WTC11 (cell line): ENCODE data around the gene PGBD5. TPM values are rescaled to one million over a fixed set of nuclear protein-coding genes. Genes with fewer than 3 reads are reported as not detected.
A peak's percentile ranks its signal among the peaks of the same experiment; 100 is the strongest.

Experiments
- ATAC-seq: fragments of 200-7000 bp; cut with Tn5 transposase; 2 replicates; pipeline ENCODE4 v1.10.0; 2021; ENCODE audit warnings: mild to moderate bottlenecking, moderate library complexity
- CTCF ChIA-PET: fragments of 300-600 bp; sonication (Branson Sonifier 250); formaldehyde crosslinking; loops from one replicate; lab custom pipeline; 2021; ENCODE audit warnings: antibody characterized with exemption; lab: Charles Lee
- POLR2A ChIA-PET: fragments of 350-600 bp; sonication (Branson Sonifier 250); formaldehyde crosslinking; loops from one replicate; lab custom pipeline; 2021; ENCODE audit warnings: antibody characterized with exemption; lab: Charles Lee
- DNase-seq: peaks from one replicate; pipeline ENCODE4 v3.0.0; 2021; ENCODE audit warnings: low spot score
- H3K27ac Mint-ChIP-seq: 2 replicates; pipeline ENCODE4 v1.8.0; 2021; ENCODE audit warnings: mixed read lengths
- H3K27me3 Mint-ChIP-seq: 2 replicates; pipeline ENCODE4 v1.8.0; 2021; ENCODE audit warnings: low read depth, mild to moderate bottlenecking, moderate library complexity, mixed read lengths
- H3K36me3 Mint-ChIP-seq: 2 replicates; pipeline ENCODE4 v1.8.0; 2021; ENCODE audit warnings: mixed read lengths
- H3K4me1 Mint-ChIP-seq: 2 replicates; pipeline ENCODE4 v1.8.0; 2022; ENCODE audit warnings: mixed read lengths
- H3K4me3 Mint-ChIP-seq: 2 replicates; pipeline ENCODE4 v1.8.0; 2021; ENCODE audit warnings: mild to moderate bottlenecking, moderate library complexity, mixed read lengths
- H3K9me3 Mint-ChIP-seq: 2 replicates; pipeline ENCODE4 v1.8.0; 2021; ENCODE audit warnings: mixed read lengths
- CREM ChIP-seq: sonication (generic); formaldehyde crosslinking; IDR thresholded peaks from 2 replicates; pipeline ENCODE4 v1.8.1; 2022; ENCODE audit warnings: mild to moderate bottlenecking, missing genetic modification reagents, moderate library complexity
- FOXK1 ChIP-seq: sonication (generic); formaldehyde crosslinking; IDR thresholded peaks from 2 replicates; pipeline ENCODE4 v1.8.0; 2022; ENCODE audit warnings: mild to moderate bottlenecking, moderate library complexity, missing genetic modification reagents
- FOXP1 ChIP-seq: sonication (generic); formaldehyde crosslinking; IDR thresholded peaks from 2 replicates; pipeline ENCODE4 v1.8.0; 2022; ENCODE audit warnings: missing genetic modification reagents, mild to moderate bottlenecking, moderate library complexity, borderline replicate concordance
- GTF2I ChIP-seq: fragments of 250-450 bp; sonication (Bioruptor Pico); conservative IDR thresholded peaks from 2 replicates; pipeline ENCODE4 v1.4.0; 2021; ENCODE audit warnings: mild to moderate bottlenecking
- MXD4 ChIP-seq: fragments of 250-450 bp; sonication (Bioruptor Pico); IDR thresholded peaks from 2 replicates; pipeline ENCODE4 v1.8.0; 2021; ENCODE audit warnings: mild to moderate bottlenecking, moderate library complexity, borderline replicate concordance
- OVOL2 ChIP-seq: fragments of 250-450 bp; sonication (Bioruptor Pico); IDR thresholded peaks from 2 replicates; pipeline ENCODE4 v1.9.0; 2021; ENCODE audit warnings: mild to moderate bottlenecking, borderline replicate concordance
- RELA ChIP-seq: sonication (generic); formaldehyde crosslinking; IDR thresholded peaks from 2 replicates; pipeline ENCODE4 v1.8.1; 2022; ENCODE audit warnings: missing genetic modification reagents, mild to moderate bottlenecking, borderline replicate concordance
- SP1 ChIP-seq: sonication (generic); formaldehyde crosslinking; conservative IDR thresholded peaks from 2 replicates; pipeline ENCODE4 v1.8.1; 2022; ENCODE audit warnings: missing genetic modification reagents
- TEAD1 ChIP-seq: sonication (generic); formaldehyde crosslinking; IDR thresholded peaks from 2 replicates; pipeline ENCODE4 v1.8.0; 2022; ENCODE audit warnings: mild to moderate bottlenecking, missing genetic modification reagents
- TEAD4 ChIP-seq: sonication (generic); formaldehyde crosslinking; IDR thresholded peaks from 2 replicates; pipeline ENCODE4 v1.8.0; 2022; ENCODE audit warnings: mild to moderate bottlenecking, missing genetic modification reagents
- ZNF263 ChIP-seq: sonication (generic); formaldehyde crosslinking; IDR thresholded peaks from 2 replicates; pipeline ENCODE4 v1.8.1; 2022; ENCODE audit warnings: low read depth, mild to moderate bottlenecking, moderate library complexity, missing genetic modification reagents
- ZNF423 ChIP-seq: fragments of 250-450 bp; sonication (Bioruptor Pico); IDR thresholded peaks from 2 replicates; pipeline ENCODE4 v2.1.2; 2022; ENCODE audit warnings: mild to moderate bottlenecking, moderate library complexity
- total RNA-seq: library from RNA; stranded (reverse); gene quantifications from 3 replicates; pipeline ENCODE4 v1.2.3, GENCODE V29; 2021
- TF ChIP-seq, protein P1 (sequence below): sonication (generic); formaldehyde crosslinking; IDR thresholded peaks from 2 replicates; pipeline ENCODE4 v1.8.0; 2022; ENCODE audit warnings: mild to moderate bottlenecking, missing genetic modification reagents
- TF ChIP-seq, protein P2 (sequence below): sonication (generic); formaldehyde crosslinking; IDR thresholded peaks from 2 replicates; pipeline ENCODE4 v1.8.0; 2023; ENCODE audit warnings: missing genetic modification reagents, mild to moderate bottlenecking, borderline replicate concordance
- TF ChIP-seq, protein P3 (sequence below): sonication (generic); formaldehyde crosslinking; IDR thresholded peaks from 2 replicates; pipeline ENCODE4 v1.8.1; 2023; ENCODE audit warnings: mild to moderate bottlenecking, missing genetic modification reagents
- TF ChIP-seq, protein P4 (sequence below): sonication (generic); formaldehyde crosslinking; IDR thresholded peaks from 2 replicates; pipeline ENCODE4 v1.8.0; 2022; ENCODE audit warnings: mild to moderate bottlenecking, missing genetic modification reagents
- TF ChIP-seq, protein P5 (sequence below): sonication (generic); formaldehyde crosslinking; IDR thresholded peaks from 2 replicates; pipeline ENCODE4 v1.8.1; 2022; ENCODE audit warnings: mild to moderate bottlenecking, missing genetic modification reagents, moderate library complexity, borderline replicate concordance
- TF ChIP-seq, protein P6 (sequence below): fragments of 250-450 bp; sonication (Bioruptor Pico); conservative IDR thresholded peaks from 2 replicates; pipeline ENCODE4 v1.9.0; 2021; ENCODE audit warnings: mild to moderate bottlenecking

The PGBD5 gene
- total RNA-seq, 1 experiment from 2014 or later: 23.8 TPM

DNA sequence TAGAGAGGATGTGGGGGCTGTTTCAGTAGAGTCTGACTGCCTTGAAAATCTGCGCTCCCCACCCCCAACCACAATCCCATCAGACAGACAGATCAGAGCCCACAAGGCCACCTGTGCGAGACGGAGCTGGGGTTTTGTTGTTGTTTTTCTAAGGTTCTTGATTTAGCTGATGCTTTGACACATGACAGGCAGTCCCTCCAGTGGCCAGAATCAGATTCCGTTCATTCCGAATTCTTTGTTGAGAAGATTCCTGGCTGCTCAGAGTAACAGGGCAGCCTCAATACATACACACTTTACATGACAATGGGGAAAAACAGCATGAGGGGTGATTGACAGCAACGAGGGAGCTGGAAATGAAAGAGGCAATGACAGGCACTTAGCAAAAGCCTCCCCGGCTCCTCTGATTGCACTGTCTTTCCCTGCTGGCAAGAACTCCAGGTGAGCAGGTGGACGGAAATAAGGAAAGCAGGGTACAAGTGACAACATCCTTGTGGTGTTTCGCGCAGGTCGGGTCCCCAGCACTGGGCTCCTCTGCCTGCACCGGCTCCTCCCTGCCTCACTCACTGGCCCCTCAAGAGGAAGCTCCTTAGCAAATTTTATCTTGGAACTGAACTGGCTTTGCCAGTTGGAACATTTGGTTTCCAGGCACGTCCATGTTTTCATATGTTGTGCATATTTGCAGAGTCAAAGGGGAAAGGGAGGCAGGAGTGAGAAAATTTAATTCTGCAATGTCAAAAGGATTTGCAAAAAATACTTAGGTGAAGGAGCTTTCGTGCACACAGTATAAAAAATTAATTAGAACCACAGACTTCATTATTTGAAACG lies 148.7 kb downstream of the PGBD5 start:
- peaks cover 20% of the 10 kb centered on the region for H3K36me3 Mint-ChIP-seq
- no peaks in the 10 kb centered on the region for H3K9me3 Mint-ChIP-seq
- ATAC-seq: peak; percentile 82
- H3K27me3 Mint-ChIP-seq: no peaks in the 10 kb centered on the region
- CTCF ChIA-PET: interaction anchor here (0.6 to 2.7 kb wide), 20 partner anchors 9 to 651 kb away, joined by 3 to 9 read pairs (median 4); no protein-coding TSS in a partner anchor
- peaks cover 39% of the 10 kb centered on the region for H3K4me1 Mint-ChIP-seq
- POLR2A ChIA-PET: interaction anchor here (0.6 to 1.2 kb wide), 4 partner anchors 10 to 599 kb away, joined by 3 to 6 read pairs (median 4); no protein-coding TSS in a partner anchor
- H3K27ac Mint-ChIP-seq: peak overlapping the region; percentile 83
- TF ChIP-seq CREM (CRISPR knock-in tag): peak; percentile 43; the same call in 1 of the 2 replicates
- TF ChIP-seq GTF2I (CRISPR knock-in tag): no peak
- TF ChIP-seq ZNF423 (CRISPR knock-in tag): 0 out of 2 replicates have a peak, but pooled peaks have one; percentile 11
- TF ChIP-seq, protein P1, sequence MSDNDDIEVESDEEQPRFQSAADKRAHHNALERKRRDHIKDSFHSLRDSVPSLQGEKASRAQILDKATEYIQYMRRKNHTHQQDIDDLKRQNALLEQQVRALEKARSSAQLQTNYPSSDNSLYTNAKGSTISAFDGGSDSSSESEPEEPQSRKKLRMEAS: peak; percentile 64
- TF ChIP-seq TEAD1 (CRISPR knock-in tag): peak; percentile 96
- no peak for TF ChIP-seq MXD4 (CRISPR knock-in tag)
- peak; percentile 46; the same call in 1 of the 2 replicates for TF ChIP-seq SP1
- TF ChIP-seq, protein P2, sequence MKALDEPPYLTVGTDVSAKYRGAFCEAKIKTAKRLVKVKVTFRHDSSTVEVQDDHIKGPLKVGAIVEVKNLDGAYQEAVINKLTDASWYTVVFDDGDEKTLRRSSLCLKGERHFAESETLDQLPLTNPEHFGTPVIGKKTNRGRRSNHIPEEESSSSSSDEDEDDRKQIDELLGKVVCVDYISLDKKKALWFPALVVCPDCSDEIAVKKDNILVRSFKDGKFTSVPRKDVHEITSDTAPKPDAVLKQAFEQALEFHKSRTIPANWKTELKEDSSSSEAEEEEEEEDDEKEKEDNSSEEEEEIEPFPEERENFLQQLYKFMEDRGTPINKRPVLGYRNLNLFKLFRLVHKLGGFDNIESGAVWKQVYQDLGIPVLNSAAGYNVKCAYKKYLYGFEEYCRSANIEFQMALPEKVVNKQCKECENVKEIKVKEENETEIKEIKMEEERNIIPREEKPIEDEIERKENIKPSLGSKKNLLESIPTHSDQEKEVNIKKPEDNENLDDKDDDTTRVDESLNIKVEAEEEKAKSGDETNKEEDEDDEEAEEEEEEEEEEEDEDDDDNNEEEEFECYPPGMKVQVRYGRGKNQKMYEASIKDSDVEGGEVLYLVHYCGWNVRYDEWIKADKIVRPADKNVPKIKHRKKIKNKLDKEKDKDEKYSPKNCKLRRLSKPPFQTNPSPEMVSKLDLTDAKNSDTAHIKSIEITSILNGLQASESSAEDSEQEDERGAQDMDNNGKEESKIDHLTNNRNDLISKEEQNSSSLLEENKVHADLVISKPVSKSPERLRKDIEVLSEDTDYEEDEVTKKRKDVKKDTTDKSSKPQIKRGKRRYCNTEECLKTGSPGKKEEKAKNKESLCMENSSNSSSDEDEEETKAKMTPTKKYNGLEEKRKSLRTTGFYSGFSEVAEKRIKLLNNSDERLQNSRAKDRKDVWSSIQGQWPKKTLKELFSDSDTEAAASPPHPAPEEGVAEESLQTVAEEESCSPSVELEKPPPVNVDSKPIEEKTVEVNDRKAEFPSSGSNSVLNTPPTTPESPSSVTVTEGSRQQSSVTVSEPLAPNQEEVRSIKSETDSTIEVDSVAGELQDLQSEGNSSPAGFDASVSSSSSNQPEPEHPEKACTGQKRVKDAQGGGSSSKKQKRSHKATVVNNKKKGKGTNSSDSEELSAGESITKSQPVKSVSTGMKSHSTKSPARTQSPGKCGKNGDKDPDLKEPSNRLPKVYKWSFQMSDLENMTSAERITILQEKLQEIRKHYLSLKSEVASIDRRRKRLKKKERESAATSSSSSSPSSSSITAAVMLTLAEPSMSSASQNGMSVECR (CRISPR knock-in tag): peak; percentile 91; the same call in 1 of the 2 replicates
- TF ChIP-seq, protein P3, sequence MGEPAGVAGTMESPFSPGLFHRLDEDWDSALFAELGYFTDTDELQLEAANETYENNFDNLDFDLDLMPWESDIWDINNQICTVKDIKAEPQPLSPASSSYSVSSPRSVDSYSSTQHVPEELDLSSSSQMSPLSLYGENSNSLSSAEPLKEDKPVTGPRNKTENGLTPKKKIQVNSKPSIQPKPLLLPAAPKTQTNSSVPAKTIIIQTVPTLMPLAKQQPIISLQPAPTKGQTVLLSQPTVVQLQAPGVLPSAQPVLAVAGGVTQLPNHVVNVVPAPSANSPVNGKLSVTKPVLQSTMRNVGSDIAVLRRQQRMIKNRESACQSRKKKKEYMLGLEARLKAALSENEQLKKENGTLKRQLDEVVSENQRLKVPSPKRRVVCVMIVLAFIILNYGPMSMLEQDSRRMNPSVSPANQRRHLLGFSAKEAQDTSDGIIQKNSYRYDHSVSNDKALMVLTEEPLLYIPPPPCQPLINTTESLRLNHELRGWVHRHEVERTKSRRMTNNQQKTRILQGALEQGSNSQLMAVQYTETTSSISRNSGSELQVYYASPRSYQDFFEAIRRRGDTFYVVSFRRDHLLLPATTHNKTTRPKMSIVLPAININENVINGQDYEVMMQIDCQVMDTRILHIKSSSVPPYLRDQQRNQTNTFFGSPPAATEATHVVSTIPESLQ (CRISPR knock-in tag): no peak
- TF ChIP-seq, protein P4, sequence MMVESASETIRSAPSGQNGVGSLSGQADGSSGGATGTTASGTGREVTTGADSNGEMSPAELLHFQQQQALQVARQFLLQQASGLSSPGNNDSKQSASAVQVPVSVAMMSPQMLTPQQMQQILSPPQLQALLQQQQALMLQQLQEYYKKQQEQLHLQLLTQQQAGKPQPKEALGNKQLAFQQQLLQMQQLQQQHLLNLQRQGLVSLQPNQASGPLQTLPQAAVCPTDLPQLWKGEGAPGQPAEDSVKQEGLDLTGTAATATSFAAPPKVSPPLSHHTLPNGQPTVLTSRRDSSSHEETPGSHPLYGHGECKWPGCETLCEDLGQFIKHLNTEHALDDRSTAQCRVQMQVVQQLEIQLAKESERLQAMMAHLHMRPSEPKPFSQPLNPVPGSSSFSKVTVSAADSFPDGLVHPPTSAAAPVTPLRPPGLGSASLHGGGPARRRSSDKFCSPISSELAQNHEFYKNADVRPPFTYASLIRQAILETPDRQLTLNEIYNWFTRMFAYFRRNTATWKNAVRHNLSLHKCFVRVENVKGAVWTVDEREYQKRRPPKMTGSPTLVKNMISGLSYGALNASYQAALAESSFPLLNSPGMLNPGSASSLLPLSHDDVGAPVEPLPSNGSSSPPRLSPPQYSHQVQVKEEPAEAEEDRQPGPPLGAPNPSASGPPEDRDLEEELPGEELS: peak; percentile 47; the same call in 1 of the 2 replicates
- peak; percentile 75; the same call in 1 of the 2 replicates for TF ChIP-seq TEAD4
- TF ChIP-seq FOXK1 (CRISPR knock-in tag): peak; percentile 91
- 0 out of 2 replicates have a peak, but pooled peaks have one; percentile 27 for TF ChIP-seq FOXP1 (CRISPR knock-in tag)
- TF ChIP-seq ZNF263 (CRISPR knock-in tag): no peak
- peak; percentile 63 for DNase-seq
- H3K4me3 Mint-ChIP-seq: peak overlapping the region; percentile 28; the same call in 1 of the 2 replicates

DNA sequence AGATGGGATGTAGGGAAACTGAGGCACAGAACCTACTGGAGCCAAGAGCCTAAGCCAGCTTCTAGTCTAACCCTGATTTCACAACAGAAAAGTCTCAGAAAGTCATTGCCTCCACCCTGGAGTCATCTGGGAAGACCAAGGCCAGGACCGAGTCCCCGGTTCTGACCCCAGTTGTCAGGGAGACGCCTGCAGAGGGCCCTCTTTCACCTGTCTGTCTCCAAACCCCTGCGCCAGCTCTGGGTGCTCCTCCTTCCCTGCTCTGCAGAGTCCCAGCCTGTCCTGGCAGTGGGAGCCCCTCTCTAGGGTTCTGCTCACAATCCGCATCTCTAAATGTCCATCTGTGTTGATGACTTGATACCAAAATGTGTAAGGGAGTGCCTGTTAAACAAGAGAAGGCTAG lies 149.7 kb downstream of the PGBD5 start:
- ATAC-seq: peak; percentile 17; the same call in 1 of the 2 replicates
- CTCF ChIA-PET: interaction anchor here (1.1 to 2.7 kb wide), 4 partner anchors 8 to 29 kb away, joined by 4 to 8 read pairs (median 6); no protein-coding TSS in a partner anchor
- TF ChIP-seq, protein P3 (CRISPR knock-in tag): no peak
- TF ChIP-seq, protein P5, sequence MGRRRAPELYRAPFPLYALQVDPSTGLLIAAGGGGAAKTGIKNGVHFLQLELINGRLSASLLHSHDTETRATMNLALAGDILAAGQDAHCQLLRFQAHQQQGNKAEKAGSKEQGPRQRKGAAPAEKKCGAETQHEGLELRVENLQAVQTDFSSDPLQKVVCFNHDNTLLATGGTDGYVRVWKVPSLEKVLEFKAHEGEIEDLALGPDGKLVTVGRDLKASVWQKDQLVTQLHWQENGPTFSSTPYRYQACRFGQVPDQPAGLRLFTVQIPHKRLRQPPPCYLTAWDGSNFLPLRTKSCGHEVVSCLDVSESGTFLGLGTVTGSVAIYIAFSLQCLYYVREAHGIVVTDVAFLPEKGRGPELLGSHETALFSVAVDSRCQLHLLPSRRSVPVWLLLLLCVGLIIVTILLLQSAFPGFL (CRISPR knock-in tag): no peak
- no peak for TF ChIP-seq OVOL2 (CRISPR knock-in tag)
- TF ChIP-seq RELA (CRISPR knock-in tag): no peak
- TF ChIP-seq, protein P6, sequence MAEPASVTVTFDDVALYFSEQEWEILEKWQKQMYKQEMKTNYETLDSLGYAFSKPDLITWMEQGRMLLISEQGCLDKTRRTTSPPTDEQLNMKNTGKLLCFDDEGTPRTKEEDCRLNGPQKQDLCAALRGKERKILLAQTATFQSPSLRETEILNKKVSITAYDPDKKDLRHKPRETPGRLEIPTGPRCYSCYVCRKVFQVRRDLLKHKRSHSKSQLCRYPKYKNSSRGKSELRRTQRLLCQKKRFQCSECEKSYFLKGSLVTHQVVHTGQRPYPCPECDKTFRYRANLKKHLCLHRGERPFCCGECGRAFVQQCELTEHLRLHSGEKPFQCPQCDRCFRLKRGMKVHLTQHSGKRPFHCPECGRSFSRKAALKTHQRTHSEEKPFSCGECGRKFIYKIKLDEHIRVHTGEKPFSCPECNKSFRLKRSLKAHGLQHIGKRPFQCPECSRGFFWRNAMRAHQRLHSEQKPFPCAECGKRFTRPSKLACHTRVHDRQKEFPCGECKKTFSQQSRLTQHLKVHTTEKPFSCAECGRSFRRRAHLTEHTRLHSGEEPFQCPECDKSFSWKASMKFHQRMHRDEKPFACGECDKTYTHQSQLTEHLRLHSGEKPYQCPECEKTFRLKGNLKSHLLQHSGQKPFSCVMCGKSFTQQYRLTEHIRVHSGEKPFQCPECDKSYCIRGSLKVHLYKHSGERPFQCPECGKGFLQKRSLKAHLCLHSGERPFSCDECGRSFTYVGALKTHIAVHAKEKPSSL (CRISPR knock-in tag): no peak
- TF ChIP-seq GTF2I (CRISPR knock-in tag): no peak

More for the DNA sequence above, 149.7 kb downstream of the PGBD5 start:
- Mint-ChIP-seq H3K36me3 (peaks cover 20% of the 10 kb centered on the region), H3K4me1 (peaks cover 36% of the 10 kb centered on the region), H3K27ac (peak overlapping the region; percentile 91), H3K4me3 (no peak overlapping the region), H3K27me3 (no peaks in the 10 kb centered on the region), H3K9me3 (no peaks in the 10 kb centered on the region)
- peak; percentile 32 for DNase-seq
- POLR2A ChIA-PET: interaction anchor here (1.2 kb wide), 1 partner anchor 382 kb away, joined by 3 read pairs; no protein-coding TSS in a partner anchor
